ENCODE data around the gene MAMLD1. TPM values are rescaled to one million over a fixed set of nuclear protein-coding genes. Genes with fewer than 3 reads are reported as not detected.

MAMLD1 gene
- total RNA-seq, 1 donor = 3.3 TPM

GRCh38 chrX:150508451-150509367 lies 145.6 kb downstream of the MAMLD1 start:
- H3K4me1 ChIP-seq (ENCODE audit: insufficient read depth, low read length) = peaks cover 2% of the 10 kb centered on the region
- H2AFZ ChIP-seq (ENCODE audit: low read length) = no peak overlapping the region

GRCh38 chrX:150509703-150510102 lies 146.6 kb downstream of the MAMLD1 start:
- DNase-seq (ENCODE audit: insufficient read length, low spot score, missing footprints) = no peak
- no peaks in the 10 kb centered on the region for H3K9me3 ChIP-seq (ENCODE audit: low read depth, low read length)
- H3K27me3 ChIP-seq (ENCODE audit: insufficient read depth, low read length) = peaks cover 3% of the 10 kb centered on the region
- no peaks in the 10 kb centered on the region for H4K20me1 ChIP-seq (ENCODE audit: insufficient read depth, low read length)
- H2AFZ ChIP-seq (ENCODE audit: low read length) = no peak overlapping the region
- H3K4me1 ChIP-seq (ENCODE audit: insufficient read depth, low read length) = peaks cover 2% of the 10 kb centered on the region
- no peaks in the 10 kb centered on the region for H3K79me2 ChIP-seq (ENCODE audit: insufficient read depth, low read length)
- no peaks in the 10 kb centered on the region for H3K36me3 ChIP-seq (ENCODE audit: insufficient read depth, low read length)
- H3K4me3 ChIP-seq (ENCODE audit: insufficient read depth, low read length) = no peak overlapping the region
- TF ChIP-seq CTCF (IDR thresholded peaks at IDR 0.05; ENCODE audit: extremely low read depth, low read depth, low read length) = no peak
- no peak overlapping the region for H3K4me2 ChIP-seq (ENCODE audit: insufficient read depth, low read length)
- no peak overlapping the region for H3K27ac ChIP-seq (ENCODE audit: low read depth, low read length)

More at GRCh38 chrX:150508451-150509367, 145.6 kb downstream of the MAMLD1 start:
- no peaks in the 10 kb centered on the region for H3K79me2 ChIP-seq (ENCODE audit: insufficient read depth, low read length)
- H3K4me2 ChIP-seq (ENCODE audit: insufficient read depth, low read length) = no peak overlapping the region
- no peak for DNase-seq (ENCODE audit: insufficient read length, low spot score, missing footprints)
- TF ChIP-seq CTCF (IDR thresholded peaks at IDR 0.05; ENCODE audit: extremely low read depth, low read depth, low read length) = no peak
- no peaks in the 10 kb centered on the region for H3K36me3 ChIP-seq (ENCODE audit: insufficient read depth, low read length)
- H3K27me3 ChIP-seq (ENCODE audit: insufficient read depth, low read length) = peaks cover 3% of the 10 kb centered on the region
- H4K20me1 ChIP-seq (ENCODE audit: insufficient read depth, low read length) = no peaks in the 10 kb centered on the region
- no peak overlapping the region for H3K4me3 ChIP-seq (ENCODE audit: insufficient read depth, low read length)
- H3K9me3 ChIP-seq (ENCODE audit: low read depth, low read length) = no peaks in the 10 kb centered on the region
- H3K27ac ChIP-seq (ENCODE audit: low read depth, low read length) = no peak overlapping the region

GRCh38 chrX:150512461-150512901 lies 149.4 kb downstream of the MAMLD1 start:
- Histone ChIP-seq H3K27ac (ENCODE audit: low read depth, low read length) (no peak overlapping the region), H3K36me3 (ENCODE audit: insufficient read depth, low read length) (no peaks in the 10 kb centered on the region), H3K4me2 (ENCODE audit: insufficient read depth, low read length) (no peak overlapping the region), H3K79me2 (ENCODE audit: insufficient read depth, low read length) (no peaks in the 10 kb centered on the region), H4K20me1 (ENCODE audit: insufficient read depth, low read length) (no peaks in the 10 kb centered on the region), H3K4me1 (ENCODE audit: insufficient read depth, low read length) (peaks cover 7% of the 10 kb centered on the region), H3K4me3 (ENCODE audit: insufficient read depth, low read length) (no peak overlapping the region), H3K9me3 (ENCODE audit: low read depth, low read length) (no peaks in the 10 kb centered on the region), H3K27me3 (ENCODE audit: insufficient read depth, low read length) (no peaks in the 10 kb centered on the region), H2AFZ (ENCODE audit: low read length) (no peak overlapping the region)
- DNase-seq (ENCODE audit: insufficient read length, low spot score, missing footprints) = peak; percentile 50
- TF ChIP-seq CTCF (IDR thresholded peaks at IDR 0.05; ENCODE audit: extremely low read depth, low read depth, low read length) = no peak

- Histone ChIP-seq H4K20me1 (ENCODE audit: insufficient read depth, low read length) (no peaks in the 10 kb centered on the region), H3K27me3 (ENCODE audit: insufficient read depth, low read length) (no peaks in the 10 kb centered on the region), H3K27ac (ENCODE audit: low read depth, low read length) (no peak overlapping the region), H3K9me3 (ENCODE audit: low read depth, low read length) (no peaks in the 10 kb centered on the region), H3K4me3 (ENCODE audit: insufficient read depth, low read length) (no peak overlapping the region), H3K4me1 (ENCODE audit: insufficient read depth, low read length) (peaks cover 5% of the 10 kb centered on the region), H3K79me2 (ENCODE audit: insufficient read depth, low read length) (no peaks in the 10 kb centered on the region), H3K36me3 (ENCODE audit: insufficient read depth, low read length) (no peaks in the 10 kb centered on the region), H2AFZ (ENCODE audit: low read length) (no peak overlapping the region), H3K4me2 (ENCODE audit: insufficient read depth, low read length) (no peak overlapping the region)
- DNase-seq (ENCODE audit: insufficient read length, low spot score, missing footprints) = no peak
- TF ChIP-seq CTCF (IDR thresholded peaks at IDR 0.05; ENCODE audit: extremely low read depth, low read depth, low read length) = no peak
These were observed 150.4 kb downstream of the MAMLD1 start for GRCh38 chrX:150513544-150513943.

Measured in osteoblast (primary cell).